Measurements from ENCODE around the gene XRCC2.

Gene XRCC2

GRCh38 chr7:152643979-152644559 lies 31.9 kb downstream of the XRCC2 start:
- no peak overlapping the region for H3K4me3 ChIP-seq (ENCODE audit: low read length)
- no peak for DNase-seq (ENCODE audit: low read depth)
- TF ChIP-seq, protein P1, sequence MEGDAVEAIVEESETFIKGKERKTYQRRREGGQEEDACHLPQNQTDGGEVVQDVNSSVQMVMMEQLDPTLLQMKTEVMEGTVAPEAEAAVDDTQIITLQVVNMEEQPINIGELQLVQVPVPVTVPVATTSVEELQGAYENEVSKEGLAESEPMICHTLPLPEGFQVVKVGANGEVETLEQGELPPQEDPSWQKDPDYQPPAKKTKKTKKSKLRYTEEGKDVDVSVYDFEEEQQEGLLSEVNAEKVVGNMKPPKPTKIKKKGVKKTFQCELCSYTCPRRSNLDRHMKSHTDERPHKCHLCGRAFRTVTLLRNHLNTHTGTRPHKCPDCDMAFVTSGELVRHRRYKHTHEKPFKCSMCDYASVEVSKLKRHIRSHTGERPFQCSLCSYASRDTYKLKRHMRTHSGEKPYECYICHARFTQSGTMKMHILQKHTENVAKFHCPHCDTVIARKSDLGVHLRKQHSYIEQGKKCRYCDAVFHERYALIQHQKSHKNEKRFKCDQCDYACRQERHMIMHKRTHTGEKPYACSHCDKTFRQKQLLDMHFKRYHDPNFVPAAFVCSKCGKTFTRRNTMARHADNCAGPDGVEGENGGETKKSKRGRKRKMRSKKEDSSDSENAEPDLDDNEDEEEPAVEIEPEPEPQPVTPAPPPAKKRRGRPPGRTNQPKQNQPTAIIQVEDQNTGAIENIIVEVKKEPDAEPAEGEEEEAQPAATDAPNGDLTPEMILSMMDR (IDR thresholded peaks at IDR 0.05; ENCODE audit: insufficient read depth, low read depth, low read length, missing control alignments) = no peak

DNA sequence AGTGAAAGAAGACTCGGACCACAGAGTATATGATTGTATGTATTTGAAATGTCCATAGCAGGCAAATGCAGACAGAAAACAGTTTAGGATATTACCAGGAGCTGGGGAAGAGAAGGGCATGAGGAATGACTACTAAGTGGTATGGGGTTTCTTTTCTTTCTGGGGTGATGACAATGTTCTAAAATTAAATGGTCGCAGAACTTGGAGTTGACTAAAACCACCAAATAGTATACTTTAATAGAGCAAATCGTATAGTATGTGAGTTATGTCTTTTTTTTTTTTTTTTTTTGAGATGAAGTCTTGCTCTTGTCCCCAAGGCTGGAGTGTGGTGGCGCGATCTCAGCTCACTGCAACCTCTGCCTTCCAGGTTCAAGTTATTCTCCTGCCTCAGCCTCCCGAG lies 34.6 kb downstream of the XRCC2 start:
- no peak for DNase-seq (ENCODE audit: low read depth)
- TF ChIP-seq, protein P1 (IDR thresholded peaks at IDR 0.05; ENCODE audit: insufficient read depth, low read depth, low read length, missing control alignments) = no peak
- no peak overlapping the region for H3K4me3 ChIP-seq (ENCODE audit: low read length)

- no peak overlapping the region for H3K4me3 ChIP-seq (ENCODE audit: low read length)
- no peak for DNase-seq (ENCODE audit: low read depth)
These were observed 35.1 kb downstream of the XRCC2 start for GRCh38 chr7:152640829-152641228.

DNA sequence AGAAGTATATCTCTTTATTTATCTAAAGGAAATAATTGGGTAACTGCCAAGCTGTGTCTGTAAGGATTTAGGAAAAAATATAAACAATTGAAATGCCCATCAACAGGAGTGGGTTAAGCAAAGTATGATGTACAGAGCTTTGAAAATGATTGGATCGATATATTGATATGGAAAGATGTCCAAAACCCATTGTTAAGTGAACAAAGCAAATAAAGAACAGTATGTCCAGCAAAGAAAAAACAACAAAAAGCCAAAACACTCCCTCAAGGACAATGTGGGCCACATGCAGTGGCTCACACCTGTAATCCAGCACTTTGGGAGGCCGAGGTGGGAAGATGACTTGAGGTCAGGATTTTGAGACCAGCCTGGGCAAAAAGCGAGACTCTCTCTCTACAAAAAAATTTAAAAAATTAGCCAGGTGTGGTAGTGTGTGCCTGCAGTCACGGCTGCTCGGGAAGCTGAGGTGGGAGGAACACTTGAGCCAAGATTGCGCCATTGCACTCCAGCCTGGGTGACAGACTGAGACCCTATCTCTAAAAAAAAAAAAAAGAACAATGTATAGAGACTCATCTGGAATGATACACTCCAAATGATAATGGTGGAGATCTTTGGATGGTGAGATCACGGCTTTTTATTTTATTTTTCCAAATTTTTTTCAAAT lies 37.9 kb downstream of the XRCC2 start:
- H3K4me3 ChIP-seq (ENCODE audit: low read length) = no peak overlapping the region
- TF ChIP-seq, protein P1 (IDR thresholded peaks at IDR 0.05; ENCODE audit: insufficient read depth, low read depth, low read length, missing control alignments) = no peak
- no peak for DNase-seq (ENCODE audit: low read depth)

More at GRCh38 chr7:152640829-152641228, 35.1 kb downstream of the XRCC2 start:
- TF ChIP-seq, protein P1 (IDR thresholded peaks at IDR 0.05; ENCODE audit: insufficient read depth, low read depth, low read length, missing control alignments) = no peak

DNA sequence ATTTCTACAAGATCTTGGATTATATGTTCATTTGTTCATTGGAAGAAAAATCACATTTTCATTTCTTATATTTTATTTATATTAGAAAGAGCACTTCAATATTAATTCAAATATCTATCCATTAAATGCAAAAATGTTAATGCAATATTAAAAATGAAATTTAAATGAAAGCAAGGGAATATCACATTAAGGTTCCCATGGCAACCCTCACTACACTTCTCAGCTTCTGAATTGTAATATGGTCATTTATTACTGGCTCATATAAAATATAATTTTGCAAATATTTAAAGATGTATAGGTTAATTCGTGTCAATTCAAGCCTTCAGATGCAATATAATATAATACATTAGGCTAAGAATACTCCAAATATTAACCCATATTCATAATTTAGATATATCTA lies 38.8 kb downstream of the XRCC2 start:
- H3K4me3 ChIP-seq (ENCODE audit: low read length) = no peak overlapping the region
- TF ChIP-seq, protein P1 (IDR thresholded peaks at IDR 0.05; ENCODE audit: insufficient read depth, low read depth, low read length, missing control alignments) = no peak
- no peak for DNase-seq (ENCODE audit: low read depth)

DNA sequence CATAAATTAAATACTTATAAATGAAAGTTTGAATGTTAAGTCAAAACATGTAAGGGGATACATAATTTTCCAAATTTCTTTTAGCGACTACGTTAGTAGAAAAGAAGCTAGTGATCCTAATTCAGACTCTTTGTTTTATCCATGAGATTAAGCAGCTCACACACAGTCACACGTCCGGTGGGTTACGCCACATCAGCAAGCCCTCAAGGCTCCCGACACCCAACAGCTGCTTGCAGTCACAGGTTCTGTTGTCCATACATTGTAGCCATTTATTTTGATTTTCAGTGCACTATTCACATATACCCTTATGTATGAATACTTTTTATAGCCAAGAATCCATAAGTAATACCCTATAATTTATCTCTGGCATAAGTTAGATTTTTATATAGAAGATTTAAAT lies 39.5 kb downstream of the XRCC2 start:
- DNase-seq (ENCODE audit: low read depth) = no peak
- TF ChIP-seq, protein P1 (IDR thresholded peaks at IDR 0.05; ENCODE audit: insufficient read depth, low read depth, low read length, missing control alignments) = no peak
- H3K4me3 ChIP-seq (ENCODE audit: low read length) = no peak overlapping the region

GRCh38 chr7:152633504-152633903 lies 42.4 kb downstream of the XRCC2 start:
- TF ChIP-seq, protein P1 (IDR thresholded peaks at IDR 0.05; ENCODE audit: insufficient read depth, low read depth, low read length, missing control alignments) = no peak
- no peak overlapping the region for H3K4me3 ChIP-seq (ENCODE audit: low read length)
- DNase-seq (ENCODE audit: low read depth) = no peak

Data from epithelial cell of esophagus (primary cell).